ENCODE measurements around the gene NDUFA1.

GRCh38 chrX:119878740-119879139, 7.1 kb downstream of the NDUFA1 start:
- TF ChIP-seq EZH2 (IDR thresholded peaks at IDR 0.05; ENCODE audit: low read depth) (no peak), CTCF (conservative IDR thresholded peaks at IDR 0.05) (no peak)

Data from PC-9 (cell line).